HG02943 (cell line): ENCODE results near the gene WDR37.

Experiments
- ATAC-seq: cut with Tn5 transposase; IDR thresholded peaks from one replicate; pipeline ENCODE4 v1.9.1; 2021; ENCODE audit warnings: mild to moderate bottlenecking, low read depth, moderate library complexity; ENCODE audit not compliant: unreplicated experiment

Gene WDR37

GRCh38 chr10:1122349-1122748 is 66.2 kb downstream of the WDR37 start:
- no peak for ATAC-seq

- ATAC-seq, result no peak
Observed at GRCh38 chr10:1123198-1123597, 67.0 kb downstream of the WDR37 start.

- ATAC-seq, result no peak
Observed at GRCh38 chr10:1123972-1124371, 67.8 kb downstream of the WDR37 start.

GRCh38 chr10:1124796-1125195 is 68.6 kb downstream of the WDR37 start:
- no peak for ATAC-seq

GRCh38 chr10:1126461-1126860 is 70.3 kb downstream of the WDR37 start:
- ATAC-seq, result no peak

- ATAC-seq, result no peak
Observed at GRCh38 chr10:1127629-1128028, 71.4 kb downstream of the WDR37 start.

GRCh38 chr10:1128115-1128514 is 71.9 kb downstream of the WDR37 start:
- no peak for ATAC-seq

- ATAC-seq, result no peak
Observed at GRCh38 chr10:1128649-1129048, 72.5 kb downstream of the WDR37 start.

- no peak for ATAC-seq
Observed at GRCh38 chr10:1130226-1130625, 74.0 kb downstream of the WDR37 start.

GRCh38 chr10:1130995-1131790 is 75.0 kb downstream of the WDR37 start:
- no peak for ATAC-seq

- no peak for ATAC-seq
Observed at GRCh38 chr10:1132584-1132983, 76.4 kb downstream of the WDR37 start.

- no peak for ATAC-seq
Observed at GRCh38 chr10:1133495-1134045, 77.4 kb downstream of the WDR37 start.

GRCh38 chr10:1134156-1134555 is 78.0 kb downstream of the WDR37 start:
- ATAC-seq, result no peak

- no peak for ATAC-seq
Observed at GRCh38 chr10:1136268-1136667, 80.1 kb downstream of the WDR37 start.

- no peak for ATAC-seq
Observed at GRCh38 chr10:1137499-1138163, 81.4 kb downstream of the WDR37 start.

GRCh38 chr10:1138529-1138928 is 82.3 kb downstream of the WDR37 start:
- ATAC-seq, result no peak

GRCh38 chr10:1141261-1141660 is 85.1 kb downstream of the WDR37 start:
- no peak for ATAC-seq

GRCh38 chr10:1141701-1142100 is 85.5 kb downstream of the WDR37 start:
- no peak for ATAC-seq

GRCh38 chr10:1142596-1142995 is 86.4 kb downstream of the WDR37 start:
- ATAC-seq, result no peak

GRCh38 chr10:1147810-1148209 is 91.6 kb downstream of the WDR37 start:
- ATAC-seq, result no peak

GRCh38 chr10:1148855-1149605 is 92.8 kb downstream of the WDR37 start:
- no peak for ATAC-seq
